22Rv1 (cell line): ENCODE measurements around the gene HOOK2.

Source experiments
- ZFX ChIP-seq: fragments of 450-650 bp; IDR thresholded peaks from 2 replicates; pipeline ENCODE4 v1.6.1; 2017; ENCODE audit warnings: antibody characterized with exemption, borderline replicate concordance
- TF ChIP-seq, protein P1 (sequence below): fragments of 450-650 bp; IDR thresholded peaks from 2 replicates; pipeline ENCODE4 v1.5.1; 2017; ENCODE audit warnings: mild to moderate bottlenecking

DNA sequence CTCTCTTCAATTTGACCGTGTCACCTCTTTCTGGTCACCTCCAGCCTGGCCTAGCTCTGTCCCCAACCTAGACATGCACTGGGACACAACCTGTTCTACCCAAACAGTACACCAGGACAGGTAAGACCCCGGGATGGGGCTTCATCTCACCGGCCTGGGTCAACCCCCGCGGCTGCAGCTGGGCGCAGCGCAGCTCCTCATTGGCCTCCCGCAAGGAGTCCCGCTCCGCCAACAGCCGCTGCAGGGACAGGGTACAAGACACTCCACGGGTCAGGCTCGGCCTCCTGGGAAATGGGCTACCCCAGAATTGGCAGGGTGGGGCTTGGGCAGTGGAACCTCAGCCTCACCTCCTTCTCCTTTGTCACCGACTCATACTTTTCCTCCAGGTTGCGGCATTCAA is 7.7 kb downstream of the HOOK2 start:
- TF ChIP-seq, protein P1, sequence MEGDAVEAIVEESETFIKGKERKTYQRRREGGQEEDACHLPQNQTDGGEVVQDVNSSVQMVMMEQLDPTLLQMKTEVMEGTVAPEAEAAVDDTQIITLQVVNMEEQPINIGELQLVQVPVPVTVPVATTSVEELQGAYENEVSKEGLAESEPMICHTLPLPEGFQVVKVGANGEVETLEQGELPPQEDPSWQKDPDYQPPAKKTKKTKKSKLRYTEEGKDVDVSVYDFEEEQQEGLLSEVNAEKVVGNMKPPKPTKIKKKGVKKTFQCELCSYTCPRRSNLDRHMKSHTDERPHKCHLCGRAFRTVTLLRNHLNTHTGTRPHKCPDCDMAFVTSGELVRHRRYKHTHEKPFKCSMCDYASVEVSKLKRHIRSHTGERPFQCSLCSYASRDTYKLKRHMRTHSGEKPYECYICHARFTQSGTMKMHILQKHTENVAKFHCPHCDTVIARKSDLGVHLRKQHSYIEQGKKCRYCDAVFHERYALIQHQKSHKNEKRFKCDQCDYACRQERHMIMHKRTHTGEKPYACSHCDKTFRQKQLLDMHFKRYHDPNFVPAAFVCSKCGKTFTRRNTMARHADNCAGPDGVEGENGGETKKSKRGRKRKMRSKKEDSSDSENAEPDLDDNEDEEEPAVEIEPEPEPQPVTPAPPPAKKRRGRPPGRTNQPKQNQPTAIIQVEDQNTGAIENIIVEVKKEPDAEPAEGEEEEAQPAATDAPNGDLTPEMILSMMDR = no peak
- TF ChIP-seq ZFX = no peak
